ENCODE data around the gene TTC7B. TPM values are rescaled to one million over a fixed set of nuclear protein-coding genes. Genes with fewer than 3 reads are reported as not detected.

TTC7B gene
- total and polyA plus RNA-seq, 7 donors = 5.5 to 70.9 (median 46.8) TPM

DNA sequence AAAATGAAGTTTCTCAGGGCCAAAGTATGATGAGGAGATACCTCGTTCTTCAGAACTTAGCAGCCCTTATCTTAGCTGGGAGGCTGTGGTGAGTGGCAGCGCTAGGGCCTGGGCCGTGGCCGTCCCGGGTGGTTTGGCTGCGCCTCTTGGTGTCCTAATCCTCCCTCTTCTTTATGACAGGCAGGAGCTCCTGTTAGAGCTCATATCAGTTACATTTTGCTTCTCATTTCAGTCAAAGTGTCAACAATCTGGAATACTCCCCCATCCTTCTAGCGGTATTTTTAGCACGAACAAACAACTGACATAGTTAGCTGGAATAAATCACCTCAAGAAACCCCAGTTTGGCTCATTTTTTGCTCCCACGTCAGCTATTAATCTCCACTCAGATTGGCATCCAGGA, 188.8 kb downstream of the TTC7B start:
- no peak for DNase-seq
- Histone ChIP-seq H3K36me3 (no peaks in the 10 kb centered on the region), H3K9me3 (no peaks in the 10 kb centered on the region), H3K27ac (peak overlapping the region; percentile 71 to 84 (median 76)), H3K4me3 (no peak overlapping the region), H3K27me3 (no peaks in the 10 kb centered on the region), H3K4me1 (peaks cover 0 to 67% (median 64%) of the 10 kb centered on the region in 4 donors)
- WGBS, 2 donors = 88 to 92% methylated on average over 9 of the region's 9 CpGs
- intact Hi-C loops (cut with DNase I) = loop anchor here (5.0 kb wide), 3 partner anchors 50 to 225 kb away; no protein-coding TSS in a partner anchor
- TF ChIP-seq EP300 (IDR thresholded peaks at IDR 0.05) (no peak), POLR2A (IDR thresholded peaks at IDR 0.05) (no peak), POLR2AphosphoS5 (IDR thresholded peaks at IDR 0.05) (no peak)
- TF ChIP-seq, protein P1, sequence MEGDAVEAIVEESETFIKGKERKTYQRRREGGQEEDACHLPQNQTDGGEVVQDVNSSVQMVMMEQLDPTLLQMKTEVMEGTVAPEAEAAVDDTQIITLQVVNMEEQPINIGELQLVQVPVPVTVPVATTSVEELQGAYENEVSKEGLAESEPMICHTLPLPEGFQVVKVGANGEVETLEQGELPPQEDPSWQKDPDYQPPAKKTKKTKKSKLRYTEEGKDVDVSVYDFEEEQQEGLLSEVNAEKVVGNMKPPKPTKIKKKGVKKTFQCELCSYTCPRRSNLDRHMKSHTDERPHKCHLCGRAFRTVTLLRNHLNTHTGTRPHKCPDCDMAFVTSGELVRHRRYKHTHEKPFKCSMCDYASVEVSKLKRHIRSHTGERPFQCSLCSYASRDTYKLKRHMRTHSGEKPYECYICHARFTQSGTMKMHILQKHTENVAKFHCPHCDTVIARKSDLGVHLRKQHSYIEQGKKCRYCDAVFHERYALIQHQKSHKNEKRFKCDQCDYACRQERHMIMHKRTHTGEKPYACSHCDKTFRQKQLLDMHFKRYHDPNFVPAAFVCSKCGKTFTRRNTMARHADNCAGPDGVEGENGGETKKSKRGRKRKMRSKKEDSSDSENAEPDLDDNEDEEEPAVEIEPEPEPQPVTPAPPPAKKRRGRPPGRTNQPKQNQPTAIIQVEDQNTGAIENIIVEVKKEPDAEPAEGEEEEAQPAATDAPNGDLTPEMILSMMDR (IDR thresholded peaks at IDR 0.05) = no peak

DNA sequence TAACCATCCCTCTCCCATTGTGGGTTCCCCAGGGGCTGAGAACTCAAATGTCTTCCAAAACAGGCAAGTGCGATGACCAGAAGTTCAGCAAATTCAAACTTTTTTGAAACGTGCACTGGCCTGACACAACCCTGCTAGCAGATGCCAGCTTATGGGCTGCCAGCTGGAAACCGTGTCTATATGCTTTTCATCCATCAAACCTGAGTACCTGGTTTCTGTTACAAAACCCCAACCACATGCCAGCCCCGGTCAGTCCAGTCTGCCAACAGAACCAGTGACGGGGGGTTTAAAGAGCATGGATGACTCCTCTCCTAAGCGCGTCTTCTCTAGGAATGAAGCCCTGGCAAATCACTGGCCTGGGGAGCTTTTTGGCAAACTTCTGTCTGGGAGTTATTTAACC, 189.7 kb downstream of the TTC7B start:
- Histone ChIP-seq H3K27ac (peak overlapping the region; percentile 71 to 84 (median 76)), H3K9me3 (no peaks in the 10 kb centered on the region), H3K4me1 (peaks cover 0 to 62% (median 56%) of the 10 kb centered on the region in 4 donors), H3K27me3 (no peaks in the 10 kb centered on the region), H3K36me3 (no peaks in the 10 kb centered on the region), H3K4me3 (no peak overlapping the region)
- peak; percentile 94 for DNase-seq
- 93 to 94% methylated on average over 7 of the region's 7 CpGs for WGBS, 2 donors
- no peak for TF ChIP-seq POLR2A (IDR thresholded peaks at IDR 0.05)
- TF ChIP-seq POLR2AphosphoS5 (IDR thresholded peaks at IDR 0.05) = peak; percentile 81 to 96 (median 90)
- TF ChIP-seq EP300 (IDR thresholded peaks at IDR 0.05) = peak in 3 of 4 donors; percentile 61 to 91 (median 84)
- TF ChIP-seq, protein P1 (IDR thresholded peaks at IDR 0.05) = no peak
- intact Hi-C loops (cut with DNase I) = loop anchor here (5.0 kb wide), 3 partner anchors 51 to 224 kb away; no protein-coding TSS in a partner anchor

DNA sequence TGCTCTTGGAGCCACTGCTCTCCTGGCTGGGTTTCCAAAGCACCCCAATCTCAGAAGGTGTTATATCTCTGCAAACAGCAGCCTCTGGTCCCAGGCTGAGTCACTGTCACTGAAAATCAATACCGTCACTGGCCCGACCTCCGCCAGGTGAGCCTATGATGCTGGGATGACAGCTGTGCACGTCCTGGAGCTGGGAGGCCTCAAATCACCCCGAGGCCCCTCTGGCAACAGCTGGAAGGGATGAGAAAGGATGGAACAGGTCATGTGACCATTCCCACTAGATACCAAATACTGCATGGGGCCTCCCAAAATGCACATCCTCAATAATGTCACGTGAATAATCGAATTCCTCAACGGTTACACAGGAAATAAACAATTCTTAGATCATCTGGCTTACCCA, 190.8 kb downstream of the TTC7B start:
- Histone ChIP-seq H3K27me3 (no peaks in the 10 kb centered on the region), H3K9me3 (no peaks in the 10 kb centered on the region), H3K27ac (peak overlapping the region; percentile 71 to 84 (median 76)), H3K4me1 (peaks cover 0 to 62% (median 55%) of the 10 kb centered on the region in 4 donors), H3K36me3 (no peaks in the 10 kb centered on the region), H3K4me3 (no peak overlapping the region)
- 85 to 88% methylated on average over 8 of the region's 8 CpGs for WGBS, 2 donors
- no peak for DNase-seq
- no peak for TF ChIP-seq POLR2A (IDR thresholded peaks at IDR 0.05)
- no peak for TF ChIP-seq EP300 (IDR thresholded peaks at IDR 0.05)
- no peak for TF ChIP-seq POLR2AphosphoS5 (IDR thresholded peaks at IDR 0.05)
- TF ChIP-seq, protein P1 (IDR thresholded peaks at IDR 0.05) = no peak
- intact Hi-C loops (cut with DNase I) = loop anchor here (5.0 kb wide), 3 partner anchors 52 to 223 kb away; no protein-coding TSS in a partner anchor

DNA sequence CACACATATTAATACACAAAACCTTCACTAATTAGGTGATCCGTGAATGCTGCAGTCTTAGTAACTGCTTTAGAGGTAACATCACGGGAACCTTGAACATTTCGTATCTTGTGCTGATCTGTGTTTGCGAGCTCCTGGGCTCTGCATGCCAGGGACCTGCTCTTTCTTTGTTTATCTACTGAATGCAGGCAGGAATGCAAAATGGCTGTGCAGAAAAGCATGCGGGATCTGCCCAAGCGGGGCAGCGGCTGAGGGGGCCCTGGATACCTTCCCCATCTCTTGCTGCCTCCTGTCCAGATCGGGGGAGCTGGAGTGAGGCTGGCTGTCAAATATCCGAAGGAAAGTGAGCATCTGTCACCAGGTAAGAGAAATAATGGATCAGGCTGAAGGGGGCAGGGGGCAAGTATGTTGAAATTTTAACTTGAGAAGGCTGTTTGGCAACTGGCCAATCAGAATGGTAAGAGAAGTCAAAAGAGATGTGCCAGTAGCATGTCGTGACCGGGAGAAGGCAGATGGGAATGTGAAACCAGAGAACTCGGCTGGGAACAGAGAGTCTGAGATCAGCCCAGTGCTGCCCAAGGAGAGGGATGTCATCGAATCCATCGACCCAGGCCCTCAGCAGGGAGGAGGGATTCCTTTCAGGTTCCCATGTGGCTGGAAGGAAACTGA, 191.4 kb downstream of the TTC7B start:
- Histone ChIP-seq H3K4me1 (peaks cover 0 to 58% (median 52%) of the 10 kb centered on the region in 4 donors), H3K36me3 (no peaks in the 10 kb centered on the region), H3K4me3 (no peak overlapping the region), H3K27ac (peak overlapping the region; percentile 71 to 84 (median 76)), H3K9me3 (no peaks in the 10 kb centered on the region), H3K27me3 (no peaks in the 10 kb centered on the region)
- WGBS, 2 donors = 79 to 84% methylated on average over 14 of the region's 14 CpGs
- no peak for DNase-seq
- TF ChIP-seq POLR2A (IDR thresholded peaks at IDR 0.05) = no peak
- peak in 1 of 4 donors; percentile 0 for TF ChIP-seq POLR2AphosphoS5 (IDR thresholded peaks at IDR 0.05)
- TF ChIP-seq, protein P1 (IDR thresholded peaks at IDR 0.05) = no peak
- intact Hi-C loops (cut with DNase I) = loop anchor here (5.0 kb wide), 3 partner anchors 52 to 223 kb away; no protein-coding TSS in a partner anchor
